GM18519 (cell line): ENCODE measurements around the gene RPL14.

Experiments used
- ATAC-seq: cut with Tn5 transposase; IDR thresholded peaks from one replicate; pipeline ENCODE4 v1.9.1; 2021; ENCODE audit warnings: mild to moderate bottlenecking, moderate library complexity; ENCODE audit not compliant: unreplicated experiment, low FRiP score

The RPL14 gene

DNA sequence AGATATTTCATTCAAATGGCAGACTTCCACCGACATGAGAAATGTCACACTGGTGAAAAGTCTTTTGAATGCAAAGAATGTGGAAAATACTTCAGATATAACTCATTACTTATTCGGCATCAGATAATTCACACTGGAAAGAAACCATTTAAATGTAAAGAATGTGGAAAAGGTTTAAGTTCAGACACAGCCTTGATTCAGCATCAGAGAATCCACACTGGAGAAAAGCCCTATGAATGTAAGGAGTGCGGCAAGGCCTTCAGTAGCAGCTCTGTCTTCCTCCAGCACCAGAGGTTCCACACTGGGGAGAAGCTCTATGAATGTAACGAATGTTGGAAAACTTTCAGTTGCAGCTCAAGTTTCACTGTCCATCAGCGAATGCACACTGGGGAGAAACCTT is 59.1 kb downstream of the RPL14 start:
- no peak for ATAC-seq

DNA sequence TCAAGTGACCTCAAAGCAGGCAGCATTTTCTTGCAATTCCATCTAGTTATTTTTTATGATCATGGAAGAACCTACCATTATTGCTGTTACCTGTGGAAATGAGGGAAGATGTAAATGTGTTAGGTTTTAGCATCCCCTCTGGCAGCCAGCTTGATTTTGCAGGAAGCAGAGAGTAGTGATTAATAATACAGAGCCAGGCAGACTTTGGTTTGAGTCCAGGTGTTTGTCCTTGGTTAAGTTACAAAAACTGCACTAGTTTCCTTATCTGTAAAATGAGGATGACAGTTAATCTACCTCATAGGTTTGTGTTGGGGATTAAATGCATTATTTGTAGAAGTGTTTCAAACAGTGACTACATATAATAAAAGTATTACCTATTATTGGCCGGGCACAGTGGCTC is 60.9 kb downstream of the RPL14 start:
- ATAC-seq: no peak
